Globus pallidus (tissue), 1 donor: ENCODE results near the gene GNB5.
"Not testable (repeated sequence)": the region's sequence is repeated elsewhere in the genome, so short reads cannot be mapped to it uniquely, and the experiment has no call there.

Source experiments
- DNase-seq: peaks from one replicate; pipeline ENCODE4 v3.0.0-alpha.2; 2015; ENCODE audit warnings: low spot score

The GNB5 gene

DNA sequence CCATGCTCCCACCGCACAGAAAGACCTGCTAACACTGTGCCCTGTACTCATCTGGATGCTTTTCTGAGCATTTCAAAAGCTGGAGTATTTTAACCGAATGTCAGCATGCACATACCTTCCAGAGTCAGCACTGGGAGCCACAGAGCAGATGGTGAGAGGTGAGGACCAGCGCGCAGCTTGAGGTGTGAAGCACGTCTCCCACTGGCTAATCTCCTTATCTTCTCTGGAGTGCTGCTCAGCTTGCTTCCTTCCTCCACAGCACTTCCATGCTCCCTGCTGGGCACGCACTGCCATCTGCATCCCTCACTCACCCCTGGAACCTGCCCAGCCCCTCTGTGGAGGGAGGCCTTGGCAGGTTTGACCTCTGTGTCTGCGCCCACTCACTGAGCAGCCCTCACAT, at the start of gene GNB5:
Gene GNB5 (minus strand): TSS at position 186 of the 400 bp plus-strand sequence. CDS start 6,716 bp downstream, outside the sequence.
- no peak for DNase-seq

DNA sequence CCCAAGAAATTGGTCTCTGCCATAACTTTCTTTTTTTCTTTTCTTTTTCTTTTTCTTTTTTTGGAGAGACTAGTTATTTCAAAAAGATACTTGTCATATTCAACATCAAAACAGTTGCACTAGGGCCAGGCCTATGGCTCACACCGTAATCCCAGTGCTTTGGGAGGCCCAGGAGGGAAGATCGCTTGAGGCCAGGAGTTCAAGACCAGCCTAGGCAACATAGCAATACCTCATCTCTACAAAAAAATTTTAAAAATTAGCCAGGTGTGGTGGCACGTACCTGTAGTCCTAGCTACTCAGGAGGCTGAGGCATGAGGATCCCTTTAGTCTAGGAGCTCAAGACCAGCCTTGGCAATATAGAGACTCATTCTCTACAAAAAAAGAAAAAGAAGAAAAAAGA, 49.0 kb upstream of the GNB5 start:
- DNase-seq = no peak

DNA sequence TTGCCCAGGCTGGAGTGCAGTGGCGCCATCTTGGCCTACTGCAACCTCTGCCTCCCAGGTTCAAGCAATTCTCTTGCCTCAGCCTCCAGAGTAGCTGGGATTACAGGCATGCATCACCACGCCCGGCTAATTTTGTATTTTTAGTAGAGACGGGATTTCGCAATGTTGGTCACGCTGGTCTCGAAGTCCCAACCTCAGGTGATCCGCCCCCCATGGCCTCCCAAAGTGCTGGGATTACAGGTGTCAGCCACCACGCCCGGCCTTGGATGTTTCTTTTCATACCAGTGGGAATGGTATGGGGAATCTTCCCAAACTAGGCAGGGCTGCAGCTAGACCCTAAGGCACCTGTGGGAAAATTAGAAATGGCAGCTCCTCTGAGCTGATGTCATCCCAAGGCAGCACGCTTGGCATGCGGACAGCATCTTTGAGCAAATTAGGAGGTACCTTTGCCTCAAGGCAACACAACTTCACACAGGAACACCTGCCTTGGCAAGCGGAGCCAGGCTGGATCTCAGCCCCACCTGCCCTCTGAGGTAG, 47.9 kb upstream of the GNB5 start:
- DNase-seq = not testable (repeated sequence)

DNA sequence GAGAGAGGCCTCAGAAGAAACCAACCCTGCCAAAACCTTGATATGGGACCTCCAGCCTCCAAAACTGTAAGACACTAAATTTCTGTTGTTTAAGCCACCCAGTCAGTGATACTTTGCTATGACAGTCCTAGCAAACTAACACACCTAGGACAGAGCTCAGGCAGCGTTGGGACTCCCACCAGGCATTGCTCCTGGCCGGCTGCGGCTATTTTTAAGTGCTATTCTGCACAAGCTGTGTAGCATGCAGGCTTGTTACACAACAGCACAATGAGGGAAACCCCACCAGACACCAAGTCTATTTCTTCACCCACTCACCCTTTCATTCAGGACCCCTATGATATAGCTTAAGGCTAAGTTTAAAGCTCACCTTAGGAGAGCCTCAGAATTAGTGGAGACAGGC, 47.0 kb upstream of the GNB5 start:
- no peak for DNase-seq

DNA sequence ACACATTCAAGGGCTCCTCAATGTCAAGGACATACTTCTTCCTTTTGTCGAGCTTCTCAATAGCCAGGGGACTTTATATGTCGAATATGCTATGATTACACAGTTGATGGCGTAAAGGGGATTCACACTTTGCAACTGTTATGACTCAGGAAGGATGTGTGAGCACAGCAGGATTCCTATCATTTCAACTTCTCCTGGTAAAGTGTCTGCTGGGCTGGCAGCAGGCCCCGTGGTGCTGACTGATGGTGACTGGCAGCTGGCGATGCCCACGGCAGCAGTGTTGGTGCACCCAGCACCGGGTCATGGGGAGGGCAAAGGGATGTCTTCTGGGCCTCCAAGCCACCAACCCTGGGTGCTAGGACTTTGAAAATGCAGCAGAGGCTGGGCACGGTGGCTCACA, 44.8 kb upstream of the GNB5 start:
- DNase-seq = no peak

DNA sequence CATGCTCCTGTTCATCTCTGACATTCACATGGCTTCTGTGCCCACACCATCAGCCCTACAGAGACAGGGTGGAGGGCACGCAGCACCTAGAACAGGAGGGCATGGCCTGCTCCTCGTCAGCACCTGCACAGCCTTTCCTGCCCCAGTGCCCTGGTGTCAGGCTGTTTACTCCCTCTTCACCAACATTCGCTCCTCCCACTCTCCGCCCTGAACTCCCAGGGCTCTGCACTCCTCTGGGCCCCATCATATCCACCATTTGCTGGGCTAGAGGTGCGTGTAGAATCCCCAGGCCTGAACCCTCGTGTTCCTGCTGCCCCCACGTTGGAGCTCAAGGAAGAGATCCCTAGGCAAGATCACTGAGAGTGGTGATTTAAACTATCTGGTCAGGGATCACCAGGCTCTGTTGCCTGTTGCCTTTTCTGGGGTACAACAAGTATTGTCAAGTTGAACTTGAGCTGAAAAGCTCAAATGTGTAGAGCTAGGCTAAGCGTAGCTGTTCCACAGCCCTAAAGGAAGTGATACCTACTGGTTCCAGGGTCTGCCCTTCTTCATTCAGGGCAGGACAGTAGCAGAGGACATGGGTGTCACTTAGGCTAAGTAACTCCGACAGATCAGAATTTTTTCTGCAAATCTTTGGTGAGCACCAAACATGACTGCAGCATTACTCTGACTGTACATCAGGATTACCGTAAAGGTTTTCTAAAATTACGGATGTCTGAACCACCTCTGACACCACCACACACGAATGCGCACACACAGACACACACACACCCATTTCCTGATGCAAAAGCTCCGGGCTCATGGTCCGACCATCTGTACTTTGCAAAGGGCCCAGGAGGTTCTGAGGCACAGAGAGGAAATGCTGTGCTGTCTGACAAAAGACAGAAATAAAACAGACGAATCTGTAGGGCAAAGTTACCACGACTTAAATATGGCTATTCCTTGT, 43.7 kb upstream of the GNB5 start:
- no peak for DNase-seq

DNA sequence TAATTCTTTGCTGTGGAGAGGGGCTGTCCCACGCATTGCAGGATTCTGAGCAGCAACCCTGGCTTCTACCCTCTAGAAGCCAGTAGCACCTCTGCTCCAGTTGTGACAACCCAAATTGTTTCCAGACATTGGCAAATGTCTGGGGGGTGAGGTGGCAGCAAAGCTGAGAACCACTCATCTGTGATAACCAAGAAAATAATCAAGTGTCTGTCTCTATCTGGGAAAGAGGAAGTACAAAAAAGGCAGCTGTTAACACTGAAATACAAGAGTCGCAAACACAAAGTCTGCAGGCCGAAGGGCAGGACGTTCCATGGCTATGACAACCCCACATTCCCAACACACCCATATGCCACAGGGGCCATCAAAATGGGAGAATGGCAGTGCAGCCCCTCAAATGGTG, 42.2 kb upstream of the GNB5 start:
- no peak for DNase-seq

DNA sequence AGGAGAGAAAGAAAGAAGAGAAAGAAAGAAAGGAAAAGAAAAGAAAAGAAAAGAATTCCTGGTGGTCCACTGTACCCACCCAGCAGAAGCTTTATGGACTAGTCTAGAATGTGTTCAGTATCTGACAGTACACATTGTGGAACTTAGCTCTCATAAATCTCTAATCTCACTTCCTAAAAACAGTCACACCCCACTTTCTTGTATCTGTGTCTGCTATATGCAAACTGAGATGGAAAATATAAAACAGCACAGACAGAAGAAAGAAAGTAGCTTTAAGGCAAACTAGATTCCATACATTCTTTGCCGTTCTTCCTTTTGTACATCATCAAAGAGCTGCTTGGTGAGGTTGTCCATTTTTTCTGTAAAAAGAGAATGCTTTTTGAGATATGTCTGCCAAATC, 41.1 kb upstream of the GNB5 start:
- no peak for DNase-seq

DNA sequence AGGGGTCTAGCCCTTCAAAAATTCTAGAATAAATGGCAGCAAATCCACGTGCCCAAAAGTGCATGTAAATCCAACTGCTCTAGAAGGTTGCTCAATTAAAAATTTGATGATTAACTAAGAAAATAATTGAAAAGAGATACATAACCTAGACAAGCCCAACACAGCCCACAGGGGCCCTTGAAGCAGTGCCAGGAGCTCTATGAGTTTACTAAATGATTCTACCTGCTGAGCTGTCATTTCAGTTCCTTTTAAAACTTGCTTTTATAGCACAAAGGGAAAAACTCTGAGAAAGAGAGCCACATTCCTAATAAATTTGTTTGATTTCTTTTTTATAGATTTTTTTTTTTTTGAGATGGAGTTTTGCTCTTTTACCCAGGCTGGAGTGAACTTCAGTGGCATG, 38.9 kb upstream of the GNB5 start:
- DNase-seq = no peak

DNA sequence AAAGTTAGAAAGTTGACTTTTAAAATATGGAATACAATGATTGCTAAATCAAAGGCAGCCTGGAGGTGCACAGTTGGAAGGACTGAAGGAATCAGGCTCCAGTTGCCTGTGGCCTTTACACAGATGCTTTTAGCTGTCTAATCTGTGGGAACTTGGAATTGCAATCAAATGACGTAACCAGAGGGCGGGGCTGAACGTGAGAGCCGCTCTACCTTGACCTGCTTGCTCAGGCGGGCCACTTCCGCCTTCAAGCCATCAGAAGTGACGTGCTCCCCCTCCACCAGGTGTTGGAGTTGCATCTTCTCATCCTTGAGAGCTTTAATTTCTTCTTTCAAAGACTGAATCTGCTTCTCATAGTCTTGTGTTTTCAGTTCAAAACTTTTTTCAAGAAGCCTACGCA, 37.7 kb upstream of the GNB5 start:
- DNase-seq = no peak

DNA sequence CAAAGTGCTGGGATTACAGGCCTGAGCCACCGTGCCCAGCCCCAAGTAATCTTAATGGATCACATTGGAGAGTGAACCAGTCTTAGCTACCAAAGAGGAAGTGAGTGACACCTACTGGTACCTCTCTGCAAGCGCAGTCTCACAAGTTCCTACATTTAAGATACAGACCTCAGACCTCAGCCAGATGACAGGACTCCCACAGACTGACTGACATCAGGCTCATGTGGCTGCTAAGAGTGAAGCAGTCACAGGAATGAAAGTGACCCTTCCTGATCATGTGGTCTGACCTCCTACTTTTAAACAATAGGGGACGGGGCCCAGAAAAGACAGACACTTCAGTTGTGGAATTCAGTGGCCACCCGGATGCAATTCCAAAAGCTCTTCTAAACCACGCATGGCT, 36.3 kb upstream of the GNB5 start:
- peak; percentile 62 for DNase-seq

DNA sequence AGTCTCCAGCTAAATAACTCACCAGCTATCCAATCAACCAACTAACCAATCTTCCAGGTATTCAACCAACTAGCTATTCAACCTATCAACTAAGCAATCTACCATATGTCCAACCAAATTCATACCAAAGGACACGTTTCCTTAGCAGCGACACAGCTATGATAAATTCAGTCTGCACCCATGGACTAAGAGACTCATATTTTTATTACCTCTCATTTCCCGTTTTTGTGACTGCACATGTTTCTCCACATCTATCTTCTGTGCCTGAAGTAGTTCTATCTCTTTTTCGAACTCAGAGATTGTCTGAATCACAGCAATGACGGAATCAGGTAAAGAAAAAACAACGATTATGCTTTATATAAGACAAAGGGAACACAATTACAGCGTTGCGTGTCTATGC, 34.0 kb upstream of the GNB5 start:
- DNase-seq = no peak

DNA sequence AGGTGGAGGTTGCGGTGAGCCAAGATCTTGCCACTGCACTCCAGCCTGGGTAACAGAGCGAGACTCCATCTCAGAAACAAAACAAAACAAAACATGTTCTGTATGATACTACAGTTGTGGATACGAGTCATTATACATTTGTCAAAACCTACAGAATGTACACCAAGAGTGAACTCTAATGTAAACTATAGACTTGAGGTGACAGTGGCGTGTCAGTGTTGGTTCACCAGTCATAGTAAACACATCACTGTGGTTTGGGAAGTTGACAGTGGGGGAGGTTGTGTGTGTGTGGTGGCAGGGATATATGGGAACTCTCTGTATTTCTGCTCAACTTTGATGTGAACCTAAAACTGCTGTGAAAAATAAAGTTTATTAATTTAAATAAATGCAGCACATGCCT, 33.0 kb upstream of the GNB5 start:
- DNase-seq = no peak

DNA sequence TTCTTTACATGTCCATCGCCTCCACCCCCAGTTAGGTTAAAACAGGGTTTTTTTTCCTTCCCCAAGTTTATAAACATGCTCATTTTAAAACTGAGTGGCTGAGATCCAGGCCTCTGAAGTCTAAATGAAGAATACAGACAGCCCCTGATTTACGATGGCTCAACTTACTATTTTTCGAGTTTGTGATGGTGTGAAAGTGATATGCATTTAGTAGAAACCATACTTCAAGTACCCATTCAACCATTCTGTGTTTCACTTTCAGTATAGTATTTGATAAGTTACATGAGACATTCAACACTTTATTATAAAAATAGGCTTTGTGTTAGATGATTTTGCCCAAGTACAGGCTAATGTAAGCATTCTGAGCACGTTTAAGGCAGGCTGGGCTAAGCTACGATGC, 30.5 kb upstream of the GNB5 start:
- DNase-seq = no peak

DNA sequence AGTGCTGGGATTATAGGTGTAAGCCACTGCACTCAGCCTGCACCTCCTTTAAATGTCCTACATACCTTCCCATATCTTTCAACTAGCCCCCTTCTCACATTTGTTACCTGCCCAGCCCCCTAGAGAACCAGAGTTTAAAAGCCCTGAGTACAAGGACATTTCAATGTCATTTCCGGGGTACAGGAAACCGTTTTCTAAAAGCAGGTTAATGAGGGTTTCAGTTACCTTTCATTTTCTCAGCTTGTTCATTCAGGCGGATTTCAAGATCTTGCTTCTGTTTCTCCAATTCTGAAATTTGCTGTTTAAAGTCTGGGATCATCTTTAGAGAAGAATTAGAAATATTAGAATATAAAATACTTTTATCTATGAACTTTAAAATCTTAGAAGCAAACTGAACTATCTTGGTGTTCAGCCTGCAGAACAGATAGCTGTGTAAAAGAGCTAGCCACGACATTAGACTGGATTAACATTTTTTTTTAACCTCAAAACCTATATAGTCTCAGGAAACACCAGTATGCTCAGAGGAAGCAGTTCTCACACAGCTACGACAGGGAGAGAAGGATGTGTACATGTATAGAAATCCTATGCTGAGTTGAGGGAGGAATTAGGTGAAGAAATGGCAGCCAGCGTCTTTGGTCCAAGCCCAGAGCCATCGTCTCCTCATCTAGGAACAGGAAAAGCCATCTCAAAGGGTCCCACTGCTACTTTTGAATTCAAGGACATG, 29.9 kb upstream of the GNB5 start:
- no peak for DNase-seq

DNA sequence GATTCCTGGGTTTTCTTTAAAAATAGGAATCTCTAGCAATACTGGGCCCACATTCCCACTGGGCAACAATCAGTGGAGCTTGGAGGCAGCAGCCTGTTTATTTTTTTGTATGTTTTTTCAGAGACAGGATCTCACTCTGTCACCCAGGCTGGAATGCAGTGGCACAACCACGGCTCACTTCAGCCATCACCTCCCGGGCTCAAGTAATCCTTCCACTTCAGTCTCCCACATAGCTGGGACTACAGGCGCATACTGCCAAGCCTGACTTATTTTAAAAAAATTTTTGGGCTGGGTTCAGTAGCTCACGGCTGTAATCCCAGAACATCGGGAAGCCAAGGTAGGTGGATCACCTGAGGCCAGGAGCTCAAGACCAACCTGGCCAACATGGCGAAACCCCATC, 29.1 kb upstream of the GNB5 start:
- no peak for DNase-seq

DNA sequence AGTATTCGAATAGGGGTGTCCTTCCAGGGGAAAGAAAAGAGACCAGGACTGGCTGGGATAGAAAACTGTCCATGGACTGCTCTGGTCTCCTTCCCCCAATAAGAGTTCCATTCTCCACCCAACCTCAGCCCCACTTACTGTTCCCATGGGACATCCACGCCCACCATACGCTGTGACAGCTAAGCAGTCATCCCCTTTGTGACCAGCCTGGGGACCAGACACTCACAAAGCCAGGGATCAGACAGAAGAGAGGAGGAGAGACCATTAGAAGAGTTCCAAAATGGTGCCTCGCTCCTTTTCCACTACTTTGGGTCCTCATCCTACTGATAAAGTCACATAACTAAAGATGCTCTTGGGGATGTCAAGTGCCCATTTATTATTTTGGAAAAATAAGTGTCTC, 27.6 kb upstream of the GNB5 start:
- DNase-seq = no peak

DNA sequence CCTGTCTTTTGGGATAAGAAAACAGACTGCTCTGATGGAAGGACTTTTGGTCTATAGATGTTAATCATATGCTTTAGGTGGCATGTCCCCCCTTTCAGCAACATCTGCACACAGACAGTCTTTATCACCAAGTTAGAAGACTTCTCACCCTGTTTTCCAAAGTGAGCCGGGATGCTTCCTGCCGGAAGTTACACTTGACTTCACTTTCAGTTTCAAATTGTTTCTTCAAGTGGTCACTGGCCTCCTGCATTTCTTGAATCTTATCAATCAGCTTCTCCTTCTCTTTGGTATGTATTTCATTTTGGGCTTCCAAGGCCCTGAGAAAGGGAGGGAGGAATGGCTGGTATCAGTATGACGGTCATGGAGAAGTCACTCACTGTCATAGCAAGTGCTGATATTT, 27.2 kb upstream of the GNB5 start:
- DNase-seq = no peak

DNA sequence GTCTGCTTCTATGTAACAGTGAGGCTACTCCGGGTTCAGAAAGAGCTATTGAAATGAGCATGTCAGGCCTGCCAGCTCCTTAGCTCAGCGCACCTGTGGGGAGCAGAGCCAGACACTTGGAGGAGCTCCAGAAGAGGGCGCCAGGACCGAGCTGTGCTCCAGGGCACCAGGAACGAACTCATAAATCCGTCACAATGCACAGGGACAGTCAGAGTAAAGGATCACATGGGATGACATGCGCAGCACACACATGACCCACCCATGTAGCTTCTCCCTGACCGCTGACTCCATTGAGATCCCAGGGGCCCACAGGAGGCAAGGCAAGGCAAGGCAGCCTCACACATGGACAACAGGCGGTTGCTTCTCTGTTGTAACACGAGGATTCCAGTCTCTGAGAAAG, 26.0 kb upstream of the GNB5 start:
- DNase-seq = no peak

DNA sequence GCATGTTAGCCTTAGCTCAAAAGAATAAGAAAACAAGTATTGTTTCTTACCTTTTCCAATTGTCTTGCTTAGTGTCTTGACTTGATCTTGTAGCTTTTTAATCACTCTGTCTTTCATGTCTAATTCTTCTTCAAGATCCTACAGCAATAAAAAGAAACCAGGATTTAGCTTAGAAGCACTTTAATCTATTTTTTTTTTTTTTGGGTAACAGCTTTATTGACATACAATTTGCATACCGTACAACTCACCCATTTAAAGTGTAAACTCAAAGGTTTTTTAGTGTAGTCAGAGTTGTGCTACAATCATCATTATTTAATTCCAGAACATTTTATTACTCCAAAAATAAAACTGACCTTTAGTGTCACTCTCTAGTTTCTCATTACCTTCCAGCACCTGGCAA, 23.4 kb upstream of the GNB5 start:
- DNase-seq = no peak

DNA sequence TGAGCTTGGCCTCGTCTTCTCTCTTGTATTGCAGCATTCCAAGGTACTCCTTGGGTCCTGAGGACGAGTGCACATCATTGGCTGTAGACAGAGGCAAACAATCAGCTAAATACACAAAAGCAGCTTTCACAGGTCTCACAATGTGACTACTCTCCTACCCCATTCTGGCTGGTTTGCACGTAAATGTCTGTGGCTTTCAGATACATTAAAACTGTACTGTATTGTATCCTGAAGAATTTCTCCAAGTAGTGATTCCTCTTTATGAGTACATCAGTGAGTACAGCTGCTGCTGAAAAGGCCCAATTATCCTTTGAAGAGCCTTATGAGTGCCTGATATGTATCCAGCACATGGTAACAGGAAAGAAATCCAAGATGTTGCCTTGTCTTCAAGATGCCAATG, 22.0 kb upstream of the GNB5 start:
- no peak for DNase-seq

DNA sequence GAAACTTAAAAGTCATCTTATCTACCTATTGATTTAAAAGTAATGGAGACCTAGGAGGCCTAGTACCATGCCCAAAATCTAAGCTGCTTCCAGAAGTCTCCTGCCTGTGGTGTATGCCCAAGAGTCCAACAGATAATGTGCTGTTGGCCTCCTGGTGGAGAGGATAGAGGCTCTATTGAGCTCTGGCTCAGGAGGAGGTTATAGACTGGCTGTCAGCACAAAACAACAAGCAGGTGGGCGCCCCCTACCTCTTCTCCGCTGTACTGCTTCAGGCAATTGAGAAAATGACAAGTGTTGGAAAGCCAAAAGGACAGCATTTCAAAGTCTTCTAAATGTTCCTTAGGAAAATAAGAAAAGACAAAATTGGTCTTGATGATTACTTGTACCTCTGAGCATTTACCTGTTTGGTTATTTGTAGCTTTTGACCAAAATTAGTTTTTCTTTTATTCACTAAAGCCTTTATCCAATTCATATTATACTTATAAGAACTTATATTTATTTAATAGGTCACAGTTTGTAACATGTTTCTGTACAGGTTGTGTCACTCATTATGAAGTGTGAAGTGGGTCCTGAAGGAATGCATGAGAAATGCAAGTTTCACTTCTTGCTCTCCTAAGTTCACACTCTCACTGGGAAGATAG, 17.2 kb upstream of the GNB5 start:
- DNase-seq = peak; percentile 43

DNA sequence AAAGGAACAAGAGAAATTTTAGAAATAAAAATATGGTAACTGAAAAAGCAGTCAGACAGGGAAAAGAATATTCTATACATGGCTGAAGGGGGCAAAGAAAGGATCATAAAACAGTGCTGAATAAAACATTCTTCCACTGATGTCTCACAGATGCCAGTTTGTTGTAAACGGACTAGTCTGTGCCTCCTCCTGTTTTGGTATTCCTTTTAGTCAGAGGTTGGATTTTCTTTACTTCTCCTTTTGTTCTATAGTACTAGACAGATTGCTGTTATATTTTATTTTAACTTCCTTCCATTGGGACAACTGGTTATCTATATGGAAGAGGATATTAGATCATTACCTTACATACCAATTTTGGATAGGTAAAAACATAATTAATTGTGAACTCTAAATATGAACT, 16.0 kb upstream of the GNB5 start:
- no peak for DNase-seq
